ENCODE data around the gene RNF130. TPM values are rescaled to one million over a fixed set of nuclear protein-coding genes. Genes with fewer than 3 reads are reported as not detected.

RNF130 gene
- total and polyA plus RNA-seq, 4 donors, result 24.9 to 93.1 (median 51.4) TPM

DNA sequence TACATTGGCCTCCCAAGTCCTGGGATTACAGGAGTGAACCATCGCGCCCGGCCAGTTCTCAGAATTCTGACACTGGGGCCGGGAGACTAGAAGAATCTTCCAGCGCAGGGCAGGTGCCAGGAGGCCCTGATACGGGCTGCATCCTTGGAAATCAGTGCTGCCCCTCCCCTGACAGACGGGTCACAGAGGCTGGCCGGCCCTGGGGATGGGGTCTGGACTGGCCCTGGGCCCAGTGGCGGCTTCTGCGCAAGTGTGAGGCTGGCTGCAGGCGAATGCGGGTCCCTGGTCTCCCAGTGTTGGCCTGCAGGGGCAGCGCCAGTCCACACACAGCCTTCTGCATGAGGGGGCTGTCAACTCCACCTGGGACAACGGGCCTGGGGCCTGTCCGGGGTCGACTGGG lies 163.0 kb downstream of the RNF130 start (continued):
- TF ChIP-seq, protein P1, sequence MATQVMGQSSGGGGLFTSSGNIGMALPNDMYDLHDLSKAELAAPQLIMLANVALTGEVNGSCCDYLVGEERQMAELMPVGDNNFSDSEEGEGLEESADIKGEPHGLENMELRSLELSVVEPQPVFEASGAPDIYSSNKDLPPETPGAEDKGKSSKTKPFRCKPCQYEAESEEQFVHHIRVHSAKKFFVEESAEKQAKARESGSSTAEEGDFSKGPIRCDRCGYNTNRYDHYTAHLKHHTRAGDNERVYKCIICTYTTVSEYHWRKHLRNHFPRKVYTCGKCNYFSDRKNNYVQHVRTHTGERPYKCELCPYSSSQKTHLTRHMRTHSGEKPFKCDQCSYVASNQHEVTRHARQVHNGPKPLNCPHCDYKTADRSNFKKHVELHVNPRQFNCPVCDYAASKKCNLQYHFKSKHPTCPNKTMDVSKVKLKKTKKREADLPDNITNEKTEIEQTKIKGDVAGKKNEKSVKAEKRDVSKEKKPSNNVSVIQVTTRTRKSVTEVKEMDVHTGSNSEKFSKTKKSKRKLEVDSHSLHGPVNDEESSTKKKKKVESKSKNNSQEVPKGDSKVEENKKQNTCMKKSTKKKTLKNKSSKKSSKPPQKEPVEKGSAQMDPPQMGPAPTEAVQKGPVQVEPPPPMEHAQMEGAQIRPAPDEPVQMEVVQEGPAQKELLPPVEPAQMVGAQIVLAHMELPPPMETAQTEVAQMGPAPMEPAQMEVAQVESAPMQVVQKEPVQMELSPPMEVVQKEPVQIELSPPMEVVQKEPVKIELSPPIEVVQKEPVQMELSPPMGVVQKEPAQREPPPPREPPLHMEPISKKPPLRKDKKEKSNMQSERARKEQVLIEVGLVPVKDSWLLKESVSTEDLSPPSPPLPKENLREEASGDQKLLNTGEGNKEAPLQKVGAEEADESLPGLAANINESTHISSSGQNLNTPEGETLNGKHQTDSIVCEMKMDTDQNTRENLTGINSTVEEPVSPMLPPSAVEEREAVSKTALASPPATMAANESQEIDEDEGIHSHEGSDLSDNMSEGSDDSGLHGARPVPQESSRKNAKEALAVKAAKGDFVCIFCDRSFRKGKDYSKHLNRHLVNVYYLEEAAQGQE (IDR thresholded peaks at IDR 0.05), result no peak

DNA sequence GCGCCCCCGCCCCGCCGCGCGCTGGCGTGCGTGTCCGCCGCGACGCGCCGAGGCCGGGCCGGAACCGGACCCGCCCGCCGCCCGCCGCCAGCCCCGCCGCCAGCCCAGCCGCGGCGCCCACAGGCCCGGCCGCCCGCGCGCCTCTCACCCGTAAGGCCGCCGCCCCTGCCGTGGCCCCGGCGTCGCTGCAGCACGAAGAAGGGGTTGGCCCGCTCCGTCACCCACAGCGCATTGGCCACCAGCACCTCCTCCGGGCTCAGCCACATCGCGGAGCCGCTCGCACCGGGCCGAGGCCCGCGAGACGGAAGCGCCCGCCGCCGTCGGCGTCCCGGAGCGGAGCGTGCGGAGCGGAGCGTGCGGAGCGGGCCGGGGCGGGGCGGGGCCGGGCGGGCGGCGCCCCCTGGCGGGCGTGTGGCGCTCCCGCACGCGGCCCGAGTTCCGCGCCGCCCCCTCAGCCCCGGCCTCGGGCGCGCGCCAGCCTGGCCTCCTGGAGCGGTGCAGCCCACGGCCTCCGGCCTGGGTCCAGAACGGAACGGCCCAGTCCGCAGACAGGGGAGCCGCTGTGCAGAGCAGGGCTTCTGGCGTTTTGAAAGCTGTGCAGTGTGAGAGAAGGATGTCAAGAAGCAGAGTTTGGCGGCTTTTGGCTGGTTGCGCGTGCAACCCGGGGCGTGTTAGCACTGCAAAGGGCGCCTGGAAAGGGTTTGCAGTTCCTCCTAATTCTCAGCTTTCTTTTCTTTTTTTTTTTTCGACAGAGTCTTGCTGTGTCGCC lies 163.8 kb downstream of the RNF130 start, which contains the start of gene TBC1D9B:
Gene TBC1D9B (minus strand): TSS at position 342 of the 769 bp plus-strand sequence. CDS start 76 bp downstream, at position 266.
- Histone ChIP-seq H3K36me3 (ENCODE audit: control insufficient read depth in 4 of 4, insufficient read depth in 3 of 4, low read depth in 1 of 4, low read length in 3 of 4) (peaks cover 2 to 15% (median 7%) of the 10 kb centered on the region in 4 donors), H3K9me3 (ENCODE audit: control insufficient read depth in 4 of 4, low read length in 3 of 4) (no peaks in the 10 kb centered on the region), H3K27me3 (ENCODE audit: control insufficient read depth in 4 of 4, insufficient read depth in 4 of 4, low read length in 3 of 4) (no peaks in the 10 kb centered on the region), H3K27ac (ENCODE audit: low read depth in 1 of 2, low read length in 2 of 2) (peak within 1 kb of the TSS; percentile 38 to 51), H3K4me3 (ENCODE audit: low read depth in 1 of 3, low read length in 3 of 3) (peak within 1 kb of the TSS; percentile 71 to 85 (median 84)), H3K4me1 (ENCODE audit: control insufficient read depth in 4 of 4, insufficient read depth in 4 of 4, low read length in 3 of 4) (peaks cover 4 to 16% (median 11%) of the 10 kb centered on the region in 4 donors), H3K9ac (ENCODE audit: low read depth in 1 of 2, low read length in 2 of 2) (peak within 1 kb of the TSS; percentile 39 to 72)
- TF ChIP-seq JUND (IDR thresholded peaks at IDR 0.05) (no peak), HNF4G (IDR thresholded peaks at IDR 0.05) (no peak), GABPA (IDR thresholded peaks at IDR 0.05 in 1 of 2, conservative IDR thresholded peaks at IDR 0.05 in 1 of 2) (no peak), EGR1 (IDR thresholded peaks at IDR 0.05; ENCODE audit: low read depth in 2 of 2) (no peak), FOXA2 (IDR thresholded peaks at IDR 0.05) (no peak), RAD21 (IDR thresholded peaks at IDR 0.05) (peak; percentile 16 to 44), TAF1 (conservative IDR thresholded peaks at IDR 0.05) (no peak), RXRA (IDR thresholded peaks at IDR 0.05) (no peak), YY1 (IDR thresholded peaks at IDR 0.05) (no peak), HNF4A (conservative IDR thresholded peaks at IDR 0.05) (no peak), SP1 (IDR thresholded peaks at IDR 0.05) (no peak)
- TF ChIP-seq, protein P2, sequence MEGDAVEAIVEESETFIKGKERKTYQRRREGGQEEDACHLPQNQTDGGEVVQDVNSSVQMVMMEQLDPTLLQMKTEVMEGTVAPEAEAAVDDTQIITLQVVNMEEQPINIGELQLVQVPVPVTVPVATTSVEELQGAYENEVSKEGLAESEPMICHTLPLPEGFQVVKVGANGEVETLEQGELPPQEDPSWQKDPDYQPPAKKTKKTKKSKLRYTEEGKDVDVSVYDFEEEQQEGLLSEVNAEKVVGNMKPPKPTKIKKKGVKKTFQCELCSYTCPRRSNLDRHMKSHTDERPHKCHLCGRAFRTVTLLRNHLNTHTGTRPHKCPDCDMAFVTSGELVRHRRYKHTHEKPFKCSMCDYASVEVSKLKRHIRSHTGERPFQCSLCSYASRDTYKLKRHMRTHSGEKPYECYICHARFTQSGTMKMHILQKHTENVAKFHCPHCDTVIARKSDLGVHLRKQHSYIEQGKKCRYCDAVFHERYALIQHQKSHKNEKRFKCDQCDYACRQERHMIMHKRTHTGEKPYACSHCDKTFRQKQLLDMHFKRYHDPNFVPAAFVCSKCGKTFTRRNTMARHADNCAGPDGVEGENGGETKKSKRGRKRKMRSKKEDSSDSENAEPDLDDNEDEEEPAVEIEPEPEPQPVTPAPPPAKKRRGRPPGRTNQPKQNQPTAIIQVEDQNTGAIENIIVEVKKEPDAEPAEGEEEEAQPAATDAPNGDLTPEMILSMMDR (IDR thresholded peaks at IDR 0.05; ENCODE audit: low read depth, low read length, missing input control), result peak; percentile 72
- TF ChIP-seq, protein P1 (IDR thresholded peaks at IDR 0.05), result no peak
- TF ChIP-seq, protein P3, sequence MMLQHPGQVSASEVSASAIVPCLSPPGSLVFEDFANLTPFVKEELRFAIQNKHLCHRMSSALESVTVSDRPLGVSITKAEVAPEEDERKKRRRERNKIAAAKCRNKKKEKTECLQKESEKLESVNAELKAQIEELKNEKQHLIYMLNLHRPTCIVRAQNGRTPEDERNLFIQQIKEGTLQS (IDR thresholded peaks at IDR 0.05), result no peak
- TF ChIP-seq, protein P4, sequence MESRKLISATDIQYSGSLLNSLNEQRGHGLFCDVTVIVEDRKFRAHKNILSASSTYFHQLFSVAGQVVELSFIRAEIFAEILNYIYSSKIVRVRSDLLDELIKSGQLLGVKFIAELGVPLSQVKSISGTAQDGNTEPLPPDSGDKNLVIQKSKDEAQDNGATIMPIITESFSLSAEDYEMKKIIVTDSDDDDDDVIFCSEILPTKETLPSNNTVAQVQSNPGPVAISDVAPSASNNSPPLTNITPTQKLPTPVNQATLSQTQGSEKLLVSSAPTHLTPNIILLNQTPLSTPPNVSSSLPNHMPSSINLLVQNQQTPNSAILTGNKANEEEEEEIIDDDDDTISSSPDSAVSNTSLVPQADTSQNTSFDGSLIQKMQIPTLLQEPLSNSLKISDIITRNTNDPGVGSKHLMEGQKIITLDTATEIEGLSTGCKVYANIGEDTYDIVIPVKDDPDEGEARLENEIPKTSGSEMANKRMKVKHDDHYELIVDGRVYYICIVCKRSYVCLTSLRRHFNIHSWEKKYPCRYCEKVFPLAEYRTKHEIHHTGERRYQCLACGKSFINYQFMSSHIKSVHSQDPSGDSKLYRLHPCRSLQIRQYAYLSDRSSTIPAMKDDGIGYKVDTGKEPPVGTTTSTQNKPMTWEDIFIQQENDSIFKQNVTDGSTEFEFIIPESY (IDR thresholded peaks at IDR 0.05), result no peak
- WGBS, result under 1% methylated on average over 105 of the region's 105 CpGs
- peak; percentile 78 for DNase-seq (ENCODE audit: low spot score)
